ENCODE data around the gene CES1. TPM values are rescaled to one million over a fixed set of nuclear protein-coding genes. Genes with fewer than 3 reads are reported as not detected.

The CES1 gene
- total and polyA plus RNA-seq, 2 of the 8 experiments (the other 6 are each of a cell fraction or from before 2014, with no cell fraction given): 0.91 to 1.2 TPM

- TF ChIP-seq RXRA (IDR thresholded peaks at IDR 0.05; ENCODE audit: insufficient read depth, low read depth, low read length) (no peak), CREB1 (IDR thresholded peaks at IDR 0.05) (no peak)
Observed at GRCh38 chr16:55836158-55836611, 3.3 kb upstream of the CES1 start (continued).

Measured in H1 (cell line).